HepG2 (cell line): ENCODE data around the gene COPS9. TPM values are rescaled to one million over a fixed set of nuclear protein-coding genes. Genes with fewer than 3 reads are reported as not detected.

Experiments
- ASH2L ChIP-seq: fragments of 300-600, 200-600 bp; sonication (generic); IDR thresholded peaks from 2 replicates; pipeline ENCODE4 v1.7.0; 2017; ENCODE audit warnings: low read depth, mild to moderate bottlenecking, moderate library complexity, mixed read lengths, low read length; ENCODE audit not compliant: insufficient read length
- BRCA1 ChIP-seq: sonication (generic); formaldehyde crosslinking; IDR thresholded peaks from 2 replicates; pipeline ENCODE4 v1.4.0; 2020; ENCODE audit warnings: missing genetic modification reagents
- EHMT2 ChIP-seq: fragments of 200-600 bp; sonication (generic); IDR thresholded peaks from 2 replicates; pipeline ENCODE4 v1.7.0; 2017; ENCODE audit warnings: antibody characterized with exemption, low read depth, low read length, borderline replicate concordance
- ELF1 ChIP-seq: sonication (generic); formaldehyde crosslinking; IDR thresholded peaks from 2 replicates; pipeline ENCODE4 v1.4.0; 2020; ENCODE audit warnings: missing genetic modification reagents
- HCFC1 ChIP-seq: fragments of 150-350 bp; IDR thresholded peaks from 2 replicates; pipeline ENCODE4 v1.6.1; 2014; ENCODE audit warnings: low read depth, low read length
- JARID2 ChIP-seq: sonication (generic); formaldehyde crosslinking; IDR thresholded peaks from 2 replicates; pipeline ENCODE4 v1.8.1; 2023; ENCODE audit warnings: missing genetic modification reagents, inconsistent platforms; ENCODE audit not compliant: insufficient replicate concordance
- PHF5A ChIP-seq: IDR thresholded peaks from one replicate; pipeline ENCODE4 v1.6.1; 2018; ENCODE audit warnings: low read depth, missing genetic modification reagents; ENCODE audit not compliant: unreplicated experiment
- PPARG ChIP-seq: conservative IDR thresholded peaks from 2 replicates; pipeline ENCODE4 v1.6.1; 2016; ENCODE audit warnings: missing biosample characterization, missing genetic modification reagents
- TAF1 ChIP-seq: sonication (generic); formaldehyde crosslinking; IDR thresholded peaks from 2 replicates; pipeline ENCODE4 v1.4.0; 2020; ENCODE audit warnings: missing genetic modification reagents
- ZFP1 ChIP-seq: IDR thresholded peaks from 2 replicates; pipeline ENCODE4 v1.6.1; 2016
- ZNF317 ChIP-seq: sonication (generic); formaldehyde crosslinking; IDR thresholded peaks from 2 replicates; pipeline ENCODE4 v1.5.0; 2020; ENCODE audit warnings: mild to moderate bottlenecking, missing genetic modification reagents
- ZNF431 ChIP-seq: sonication (generic); formaldehyde crosslinking; IDR thresholded peaks from 2 replicates; pipeline ENCODE4 v1.9.0; 2022; ENCODE audit warnings: missing genetic modification reagents, low read depth, mild to moderate bottlenecking, borderline replicate concordance
- ZNF605 ChIP-seq: sonication (generic); formaldehyde crosslinking; IDR thresholded peaks from 2 replicates; pipeline ENCODE4 v1.8.0; 2022; ENCODE audit warnings: mild to moderate bottlenecking, missing genetic modification reagents
- ZNF75D ChIP-seq: sonication (generic); formaldehyde crosslinking; IDR thresholded peaks from 2 replicates; pipeline ENCODE4 v1.8.1; 2023; ENCODE audit warnings: missing genetic modification reagents, mild to moderate bottlenecking, borderline replicate concordance
- polyA plus RNA-seq, 8 experiments: library from polyadenylated mRNA; depleted of rRNA in 3 of 8; stranded (reverse) in 7 of 8; unstranded in 1 of 8; fragments of >200 nt; fragmentation: Illumina TruSeq in 4 of 8; extraction: Trizol in 4 of 8; gene quantifications; 2 replicates each; pipeline versions ENCODE4 v1.2.1 to v1.2.3, GENCODE V29; 2011 to 2016; ENCODE audit warnings: low read depth in 4 of 8, missing spikeins in 1 of 8, mixed read lengths in 1 of 8; ENCODE audit not compliant: insufficient read depth in 1 of 8
- total RNA-seq, 5 experiments: library from RNA; depleted of rRNA; stranded (reverse); fragments of >200 nt; fragmentation: Illumina TruSeq; extraction: Trizol; gene quantifications; 2 replicates each; pipeline ENCODE4 v1.2.3, GENCODE V29; 2016; ENCODE audit warnings: low read depth in 1 of 5
- TF ChIP-seq, protein P1 (sequence below): sonication (generic); formaldehyde crosslinking; IDR thresholded peaks from 2 replicates; pipeline ENCODE4 v1.5.0; 2020; ENCODE audit warnings: missing genetic modification reagents
- TF ChIP-seq, protein P2 (sequence below): sonication (generic); formaldehyde crosslinking; IDR thresholded peaks from 2 replicates; pipeline ENCODE4 v1.5.1; 2020; ENCODE audit warnings: mild to moderate bottlenecking, missing genetic modification reagents
- TF ChIP-seq, protein P3 (sequence below): sonication (generic); formaldehyde crosslinking; IDR thresholded peaks from 2 replicates; pipeline ENCODE4 v1.4.0; 2020; ENCODE audit warnings: missing genetic modification reagents
- TF ChIP-seq, protein P4 (sequence below): sonication (generic); formaldehyde crosslinking; IDR thresholded peaks from 2 replicates; pipeline ENCODE4 v1.4.0; 2020; ENCODE audit warnings: missing genetic modification reagents
- TF ChIP-seq, protein P5 (sequence below): sonication (generic); formaldehyde crosslinking; IDR thresholded peaks from 2 replicates; pipeline ENCODE4 v1.8.0; 2022; ENCODE audit warnings: mild to moderate bottlenecking, missing genetic modification reagents, moderate library complexity

Gene COPS9
- total and polyA plus RNA-seq, 2 of the 13 experiments (the other 11 are each of a cell fraction or from before 2014, with no cell fraction given): 180 to 247 TPM

DNA sequence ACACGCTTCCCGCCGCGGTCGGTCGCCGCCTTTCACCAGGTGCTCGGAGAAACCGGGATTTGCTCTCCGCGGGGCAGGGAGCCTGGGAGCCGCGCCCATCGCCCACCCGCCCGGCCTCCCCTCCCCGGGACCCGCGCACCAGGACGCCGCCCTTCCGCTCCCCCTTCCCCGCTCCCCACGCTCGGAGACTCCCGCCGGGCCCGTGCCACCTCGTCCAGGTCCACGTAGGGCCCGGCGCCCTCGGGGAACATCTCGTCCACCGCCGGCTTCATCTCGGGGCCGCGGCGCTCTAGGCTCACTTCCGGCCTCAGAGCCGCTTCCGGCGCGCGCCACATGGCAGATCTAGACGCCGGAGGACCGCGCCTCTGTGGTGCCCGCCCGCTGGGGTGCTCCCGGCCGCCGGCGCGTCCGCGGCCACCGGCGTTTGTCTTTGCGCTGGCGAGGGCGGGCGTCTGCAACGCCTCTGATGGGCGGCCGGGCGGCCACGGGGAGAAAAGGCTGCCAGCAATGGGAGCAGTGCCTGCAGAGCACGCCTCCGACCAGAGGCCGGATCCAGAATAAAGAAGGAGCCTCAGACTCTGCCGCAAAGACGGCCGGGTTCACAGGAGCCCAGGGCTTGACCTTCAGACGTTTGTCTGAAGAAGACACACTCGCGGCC is at the start of gene COPS9 (continued):
- TF ChIP-seq, protein P1, sequence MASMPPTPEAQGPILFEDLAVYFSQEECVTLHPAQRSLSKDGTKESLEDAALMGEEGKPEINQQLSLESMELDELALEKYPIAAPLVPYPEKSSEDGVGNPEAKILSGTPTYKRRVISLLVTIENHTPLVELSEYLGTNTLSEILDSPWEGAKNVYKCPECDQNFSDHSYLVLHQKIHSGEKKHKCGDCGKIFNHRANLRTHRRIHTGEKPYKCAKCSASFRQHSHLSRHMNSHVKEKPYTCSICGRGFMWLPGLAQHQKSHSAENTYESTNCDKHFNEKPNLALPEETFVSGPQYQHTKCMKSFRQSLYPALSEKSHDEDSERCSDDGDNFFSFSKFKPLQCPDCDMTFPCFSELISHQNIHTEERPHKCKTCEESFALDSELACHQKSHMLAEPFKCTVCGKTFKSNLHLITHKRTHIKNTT: no peak
- TF ChIP-seq, protein P2, sequence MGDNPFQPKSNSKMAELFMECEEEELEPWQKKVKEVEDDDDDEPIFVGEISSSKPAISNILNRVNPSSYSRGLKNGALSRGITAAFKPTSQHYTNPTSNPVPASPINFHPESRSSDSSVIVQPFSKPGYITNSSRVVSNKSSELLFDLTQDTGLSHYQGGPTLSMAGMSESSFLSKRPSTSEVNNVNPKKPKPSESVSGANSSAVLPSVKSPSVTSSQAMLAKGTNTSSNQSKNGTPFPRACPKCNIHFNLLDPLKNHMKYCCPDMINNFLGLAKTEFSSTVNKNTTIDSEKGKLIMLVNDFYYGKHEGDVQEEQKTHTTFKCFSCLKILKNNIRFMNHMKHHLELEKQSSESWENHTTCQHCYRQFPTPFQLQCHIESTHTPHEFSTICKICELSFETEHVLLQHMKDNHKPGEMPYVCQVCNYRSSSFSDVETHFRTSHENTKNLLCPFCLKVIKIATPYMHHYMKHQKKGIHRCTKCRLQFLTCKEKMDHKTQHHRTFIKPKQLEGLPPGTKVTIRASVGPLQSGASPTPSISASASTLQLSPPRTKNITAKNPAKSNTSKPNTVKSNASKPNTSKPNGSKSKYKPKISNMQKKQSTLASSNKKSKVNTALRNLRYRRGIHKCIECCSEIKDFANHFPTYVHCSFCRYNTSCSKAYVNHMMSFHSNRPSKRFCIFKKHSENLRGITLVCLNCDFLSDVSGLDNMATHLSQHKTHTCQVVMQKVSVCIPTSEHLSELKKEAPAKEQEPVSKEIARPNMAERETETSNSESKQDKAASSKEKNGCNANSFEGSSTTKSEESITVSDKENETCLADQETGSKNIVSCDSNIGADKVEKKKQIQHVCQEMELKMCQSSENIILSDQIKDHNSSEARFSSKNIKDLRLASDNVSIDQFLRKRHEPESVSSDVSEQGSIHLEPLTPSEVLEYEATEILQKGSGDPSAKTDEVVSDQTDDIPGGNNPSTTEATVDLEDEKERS (CRISPR knock-in tag): no peak
- TF ChIP-seq, protein P3, sequence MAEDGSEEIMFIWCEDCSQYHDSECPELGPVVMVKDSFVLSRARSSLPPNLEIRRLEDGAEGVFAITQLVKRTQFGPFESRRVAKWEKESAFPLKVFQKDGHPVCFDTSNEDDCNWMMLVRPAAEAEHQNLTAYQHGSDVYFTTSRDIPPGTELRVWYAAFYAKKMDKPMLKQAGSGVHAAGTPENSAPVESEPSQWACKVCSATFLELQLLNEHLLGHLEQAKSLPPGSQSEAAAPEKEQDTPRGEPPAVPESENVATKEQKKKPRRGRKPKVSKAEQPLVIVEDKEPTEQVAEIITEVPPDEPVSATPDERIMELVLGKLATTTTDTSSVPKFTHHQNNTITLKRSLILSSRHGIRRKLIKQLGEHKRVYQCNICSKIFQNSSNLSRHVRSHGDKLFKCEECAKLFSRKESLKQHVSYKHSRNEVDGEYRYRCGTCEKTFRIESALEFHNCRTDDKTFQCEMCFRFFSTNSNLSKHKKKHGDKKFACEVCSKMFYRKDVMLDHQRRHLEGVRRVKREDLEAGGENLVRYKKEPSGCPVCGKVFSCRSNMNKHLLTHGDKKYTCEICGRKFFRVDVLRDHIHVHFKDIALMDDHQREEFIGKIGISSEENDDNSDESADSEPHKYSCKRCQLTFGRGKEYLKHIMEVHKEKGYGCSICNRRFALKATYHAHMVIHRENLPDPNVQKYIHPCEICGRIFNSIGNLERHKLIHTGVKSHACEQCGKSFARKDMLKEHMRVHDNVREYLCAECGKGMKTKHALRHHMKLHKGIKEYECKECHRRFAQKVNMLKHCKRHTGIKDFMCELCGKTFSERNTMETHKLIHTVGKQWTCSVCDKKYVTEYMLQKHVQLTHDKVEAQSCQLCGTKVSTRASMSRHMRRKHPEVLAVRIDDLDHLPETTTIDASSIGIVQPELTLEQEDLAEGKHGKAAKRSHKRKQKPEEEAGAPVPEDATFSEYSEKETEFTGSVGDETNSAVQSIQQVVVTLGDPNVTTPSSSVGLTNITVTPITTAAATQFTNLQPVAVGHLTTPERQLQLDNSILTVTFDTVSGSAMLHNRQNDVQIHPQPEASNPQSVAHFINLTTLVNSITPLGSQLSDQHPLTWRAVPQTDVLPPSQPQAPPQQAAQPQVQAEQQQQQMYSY (CRISPR knock-in tag): no peak
- TF ChIP-seq PHF5A (CRISPR knock-in tag): no peak
- TF ChIP-seq ZNF75D: 0 out of 2 replicates have a peak, but pooled peaks have one; percentile 18
- no peak for TF ChIP-seq EHMT2
- 0 out of 2 replicates have a peak, but pooled peaks have one; percentile 2 for TF ChIP-seq ZNF605 (CRISPR knock-in tag)
- no peak for TF ChIP-seq ZNF431
- TF ChIP-seq JARID2: no peak
- peak; percentile 78 for TF ChIP-seq ASH2L
- TF ChIP-seq BRCA1 (CRISPR knock-in tag): no peak
- TF ChIP-seq ZFP1: no peak
- peak; percentile 88 for TF ChIP-seq TAF1 (CRISPR knock-in tag)
- TF ChIP-seq, protein P4, sequence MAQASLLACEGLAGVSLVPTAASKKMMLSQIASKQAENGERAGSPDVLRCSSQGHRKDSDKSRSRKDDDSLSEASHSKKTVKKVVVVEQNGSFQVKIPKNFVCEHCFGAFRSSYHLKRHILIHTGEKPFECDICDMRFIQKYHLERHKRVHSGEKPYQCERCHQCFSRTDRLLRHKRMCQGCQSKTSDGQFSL (CRISPR knock-in tag): no peak
- TF ChIP-seq, protein P5, sequence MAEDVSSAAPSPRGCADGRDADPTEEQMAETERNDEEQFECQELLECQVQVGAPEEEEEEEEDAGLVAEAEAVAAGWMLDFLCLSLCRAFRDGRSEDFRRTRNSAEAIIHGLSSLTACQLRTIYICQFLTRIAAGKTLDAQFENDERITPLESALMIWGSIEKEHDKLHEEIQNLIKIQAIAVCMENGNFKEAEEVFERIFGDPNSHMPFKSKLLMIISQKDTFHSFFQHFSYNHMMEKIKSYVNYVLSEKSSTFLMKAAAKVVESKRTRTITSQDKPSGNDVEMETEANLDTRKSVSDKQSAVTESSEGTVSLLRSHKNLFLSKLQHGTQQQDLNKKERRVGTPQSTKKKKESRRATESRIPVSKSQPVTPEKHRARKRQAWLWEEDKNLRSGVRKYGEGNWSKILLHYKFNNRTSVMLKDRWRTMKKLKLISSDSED (CRISPR knock-in tag): 0 out of 2 replicates have a peak, but pooled peaks have one; percentile 69
- peak; percentile 63; the same call in 1 of the 2 replicates for TF ChIP-seq HCFC1
- peak; percentile 86 for TF ChIP-seq ELF1 (CRISPR knock-in tag)
- no peak for TF ChIP-seq PPARG (CRISPR knock-in tag)
- TF ChIP-seq ZNF317 (CRISPR knock-in tag): no peak
